Measurements from ENCODE around the gene HHIPL1. TPM values are rescaled to one million over a fixed set of nuclear protein-coding genes. Genes with fewer than 3 reads are reported as not detected.

Gene HHIPL1
- total RNA-seq, 1 experiment from 2014 or later = 2.6 TPM

DNA sequence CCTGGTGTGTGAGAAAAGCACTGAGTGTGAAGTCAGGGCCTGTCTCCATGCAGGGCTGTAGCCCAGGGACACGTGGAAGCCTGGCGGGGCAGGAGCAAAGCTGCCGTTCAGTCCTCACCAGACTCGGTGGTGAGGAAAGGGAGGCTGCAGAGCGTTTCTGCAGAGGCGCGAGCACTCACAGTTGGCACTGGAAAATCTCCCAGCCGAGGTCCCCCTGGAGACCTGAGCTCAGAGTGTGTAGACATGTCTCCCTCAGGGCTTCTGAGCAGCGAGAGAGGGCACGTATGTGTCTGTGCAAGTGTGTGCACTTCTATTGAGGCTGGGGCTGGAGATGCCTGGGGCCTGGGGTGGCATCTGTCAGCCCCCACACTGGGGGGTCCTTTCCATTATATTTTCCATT is 11.0 kb upstream of the HHIPL1 start:
- H3K23ac ChIP-seq (ENCODE audit: insufficient read length, low read depth, low read length) = no peak overlapping the region
- no peak overlapping the region for H3K56ac ChIP-seq (ENCODE audit: insufficient read length, low read depth, low read length)
- no peak overlapping the region for H4K91ac ChIP-seq (ENCODE audit: insufficient read length, low read depth, low read length)
- Mint-ChIP-seq H3K9me3 (no peaks in the 10 kb centered on the region), H3K4me3 (no peak overlapping the region), H3K36me3 (ENCODE audit: insufficient read depth in 1 of 3, low read depth in 3 of 3) (no peaks in the 10 kb centered on the region), H3K4me1 (peaks cover 4 to 9% of the 10 kb centered on the region in 2 experiments; a peak in 3 of 4 replicates), H3K27ac (no peak overlapping the region), H3K27me3 (ENCODE audit: low read depth) (peaks cover 12% of the 10 kb centered on the region)
- H3K27me3 ChIP-seq (ENCODE audit: insufficient read depth, low read length) = no peaks in the 10 kb centered on the region
- no peak overlapping the region for H2AFZ ChIP-seq (ENCODE audit: low read length)
- DNase-seq = no peak
- no peaks in the 10 kb centered on the region for H3K4me1 ChIP-seq (ENCODE audit: insufficient read depth, low read length)
- no peak overlapping the region for H2BK120ac ChIP-seq (ENCODE audit: low read depth, low read length, poor library complexity, severe bottlenecking)
- no peak overlapping the region for H2BK15ac ChIP-seq (ENCODE audit: low read depth, low read length)
- H3K4me2 ChIP-seq (ENCODE audit: insufficient read depth, insufficient read length, low read length) = no peak overlapping the region
- H3T11ph ChIP-seq (ENCODE audit: low read length) = no peak overlapping the region
- no peaks in the 10 kb centered on the region for H3K79me2 ChIP-seq (ENCODE audit: insufficient read depth, low read length)
- no peak overlapping the region for H2BK5ac ChIP-seq (ENCODE audit: insufficient read length, low read length)
- no peak overlapping the region for H3K4ac ChIP-seq (ENCODE audit: low read depth, low read length)
- no peak overlapping the region for H2BK12ac ChIP-seq (ENCODE audit: insufficient read length, low read depth, low read length)
- no peak overlapping the region for H4K8ac ChIP-seq (replicated peaks; ENCODE audit: insufficient read length, low read depth, low read length)
- WGBS (ENCODE audit: extremely low coverage, insufficient read length, low lambda C conversion rate) = no CpG with 5 or more reads among the region's 10 CpGs
- H3K79me1 ChIP-seq (ENCODE audit: insufficient read depth, low read depth, low read length, poor library complexity, severe bottlenecking) = no peaks in the 10 kb centered on the region
- H2AK5ac ChIP-seq (ENCODE audit: insufficient read length, low read length) = no peak overlapping the region
- H4K5ac ChIP-seq (ENCODE audit: insufficient read length, low read depth, low read length) = no peak overlapping the region
- H3K9me3 ChIP-seq (ENCODE audit: control insufficient read depth, low read depth, low read length) = no peaks in the 10 kb centered on the region
- no peak overlapping the region for H3K9ac ChIP-seq (ENCODE audit: extremely low read depth, insufficient read length, low read length)
- H2BK20ac ChIP-seq (ENCODE audit: low read depth, low read length, poor library complexity, severe bottlenecking) = no peak overlapping the region
- no peak overlapping the region for H3K18ac ChIP-seq (ENCODE audit: insufficient read length, low read depth, low read length)
- H3K23me2 ChIP-seq (ENCODE audit: insufficient read length, low read depth, low read length, poor library complexity, severe bottlenecking) = no peaks in the 10 kb centered on the region
- H4K20me1 ChIP-seq (ENCODE audit: control insufficient read depth, insufficient read depth, insufficient read length) = no peaks in the 10 kb centered on the region
- no peak overlapping the region for H3K27ac ChIP-seq (ENCODE audit: insufficient read length, low read depth, low read length)
- TF ChIP-seq, protein P1, sequence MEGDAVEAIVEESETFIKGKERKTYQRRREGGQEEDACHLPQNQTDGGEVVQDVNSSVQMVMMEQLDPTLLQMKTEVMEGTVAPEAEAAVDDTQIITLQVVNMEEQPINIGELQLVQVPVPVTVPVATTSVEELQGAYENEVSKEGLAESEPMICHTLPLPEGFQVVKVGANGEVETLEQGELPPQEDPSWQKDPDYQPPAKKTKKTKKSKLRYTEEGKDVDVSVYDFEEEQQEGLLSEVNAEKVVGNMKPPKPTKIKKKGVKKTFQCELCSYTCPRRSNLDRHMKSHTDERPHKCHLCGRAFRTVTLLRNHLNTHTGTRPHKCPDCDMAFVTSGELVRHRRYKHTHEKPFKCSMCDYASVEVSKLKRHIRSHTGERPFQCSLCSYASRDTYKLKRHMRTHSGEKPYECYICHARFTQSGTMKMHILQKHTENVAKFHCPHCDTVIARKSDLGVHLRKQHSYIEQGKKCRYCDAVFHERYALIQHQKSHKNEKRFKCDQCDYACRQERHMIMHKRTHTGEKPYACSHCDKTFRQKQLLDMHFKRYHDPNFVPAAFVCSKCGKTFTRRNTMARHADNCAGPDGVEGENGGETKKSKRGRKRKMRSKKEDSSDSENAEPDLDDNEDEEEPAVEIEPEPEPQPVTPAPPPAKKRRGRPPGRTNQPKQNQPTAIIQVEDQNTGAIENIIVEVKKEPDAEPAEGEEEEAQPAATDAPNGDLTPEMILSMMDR (conservative IDR thresholded peaks at IDR 0.05) = no peak
- H3K14ac ChIP-seq (ENCODE audit: insufficient read depth, low read length) = no peak overlapping the region

All from H9 (cell line).